Liver (tissue), 9 donors: ENCODE data around the gene HSPB2. TPM values are rescaled to one million over a fixed set of nuclear protein-coding genes. Genes with fewer than 3 reads are reported as not detected.
A peak's percentile ranks its signal among the peaks of the same experiment; 100 is the strongest.

ENCODE experiments used
- DNase-seq: peaks from one replicate; pipeline ENCODE4 v3.0.0-alpha.2; 2017; ENCODE audit warnings: low spot score
- H3K27ac ChIP-seq, 2 donors: one replicate each; pipeline ENCODE4 v1.7.0; 2013; ENCODE audit warnings: inconsistent platforms in 2 of 2, low read length in 2 of 2, control low read depth in 1 of 2, low read depth in 1 of 2, mild to moderate bottlenecking in 1 of 2
- H3K27me3 ChIP-seq, 4 donors: one replicate each; pipeline versions ENCODE4 v1.6.1 to v1.7.0; 2013; ENCODE audit warnings: low read length in 3 of 4, inconsistent platforms in 1 of 4, mild to moderate bottlenecking in 1 of 4, moderate library complexity in 1 of 4; ENCODE audit not compliant: control insufficient read depth in 4 of 4, insufficient read depth in 4 of 4
- H3K36me3 ChIP-seq, 4 donors: one replicate each; pipeline versions ENCODE4 v1.6.1 to v1.7.0; 2013; ENCODE audit warnings: low read length in 3 of 4, mild to moderate bottlenecking in 3 of 4, low read depth in 1 of 4, moderate library complexity in 1 of 4; ENCODE audit not compliant: control insufficient read depth in 4 of 4, insufficient read depth in 3 of 4
- H3K4me1 ChIP-seq, 4 donors: one replicate each; pipeline versions ENCODE4 v1.6.1 to v1.7.0; 2013; ENCODE audit warnings: low read length in 3 of 4, mild to moderate bottlenecking in 3 of 4, moderate library complexity in 1 of 4; ENCODE audit not compliant: control insufficient read depth in 4 of 4, insufficient read depth in 4 of 4
- H3K4me3 ChIP-seq, 3 donors: one replicate each; pipeline versions ENCODE4 v1.6.1 to v1.7.0; 2013; ENCODE audit warnings: low read length in 3 of 3, control low read depth in 1 of 3, low read depth in 1 of 3, mild to moderate bottlenecking in 1 of 3
- H3K9ac ChIP-seq, 2 donors: one replicate each; pipeline ENCODE4 v1.7.0; 2013; ENCODE audit warnings: low read length in 2 of 2, mild to moderate bottlenecking in 2 of 2, moderate library complexity in 2 of 2, control low read depth in 1 of 2, low read depth in 1 of 2
- H3K9me3 ChIP-seq, 4 donors: one replicate each; pipeline versions ENCODE4 v1.6.1 to v1.7.0; 2013; ENCODE audit warnings: low read length in 3 of 4; ENCODE audit not compliant: control insufficient read depth in 4 of 4
- CTCF ChIP-seq: fragments of 150-350 bp; IDR thresholded peaks from 2 replicates; pipeline ENCODE4 v1.5.1; 2017; ENCODE audit warnings: improper control_type of control experiment, low read depth, low read length; ENCODE audit not compliant: missing input control
- FOXA1 ChIP-seq: IDR thresholded peaks from 2 replicates; pipeline ENCODE4 v1.6.1; 2016; ENCODE audit warnings: antibody characterized with exemption
- FOXA2 ChIP-seq: IDR thresholded peaks from 2 replicates; pipeline ENCODE4 v1.6.1; 2016; ENCODE audit warnings: antibody characterized with exemption
- GABPA ChIP-seq, 2 donors: IDR thresholded peaks in 1 of 2; conservative IDR thresholded peaks in 1 of 2; 2 replicates each; pipeline ENCODE4 v1.6.1; 2016; ENCODE audit warnings: antibody characterized with exemption in 2 of 2, mild to moderate bottlenecking in 1 of 2, moderate library complexity in 1 of 2
- HNF4G ChIP-seq: IDR thresholded peaks from 2 replicates; pipeline ENCODE4 v1.6.1; 2016; ENCODE audit warnings: antibody characterized with exemption
- JUND ChIP-seq, 2 donors: IDR thresholded peaks; 2 replicates each; pipeline ENCODE4 v1.6.1; 2016; ENCODE audit warnings: antibody characterized with exemption in 2 of 2
- RAD21 ChIP-seq, 2 donors: IDR thresholded peaks; 2 replicates each; pipeline ENCODE4 v1.6.1; 2016; ENCODE audit warnings: antibody characterized with exemption in 2 of 2, mild to moderate bottlenecking in 2 of 2
- REST ChIP-seq: IDR thresholded peaks from 2 replicates; pipeline ENCODE4 v1.6.1; 2016; ENCODE audit warnings: antibody characterized with exemption, mild to moderate bottlenecking
- SP1 ChIP-seq: IDR thresholded peaks from 2 replicates; pipeline ENCODE4 v1.6.1; 2018; ENCODE audit warnings: antibody characterized with exemption, mild to moderate bottlenecking
- TAF1 ChIP-seq: conservative IDR thresholded peaks from 2 replicates; pipeline ENCODE4 v1.6.1; 2016; ENCODE audit warnings: antibody characterized with exemption, mild to moderate bottlenecking
- YY1 ChIP-seq: IDR thresholded peaks from 2 replicates; pipeline ENCODE4 v1.6.1; 2016; ENCODE audit warnings: antibody characterized with exemption, mild to moderate bottlenecking
- ZBTB33 ChIP-seq: IDR thresholded peaks from 2 replicates; pipeline ENCODE4 v1.6.1; 2016; ENCODE audit warnings: antibody characterized with exemption
- WGBS: extraction: QIAGEN DNeasy Blood & Tissue Kit; methylation state at CpG from one replicate; pipeline ENCODE4 v1.1.7; 2013; 5-methylcytosine and 5-hydroxymethylcytosine counted together
- polyA plus RNA-seq, 2 donors: library from polyadenylated mRNA; stranded (reverse) in 1 of 2; unstranded in 1 of 2; fragments of 200-250 nt in 1 of 2; fragments of >200 nt in 1 of 2; fragmentation: Nextera tagmentation in 1 of 2; extraction: Ambion mirVana in 1 of 2; gene quantifications; one replicate each; pipeline versions ENCODE4 v1.2.1 to v1.2.3, GENCODE V29; 2013 to 2015
- total RNA-seq, 2 donors: library from RNA; depleted of rRNA; stranded (reverse); fragments of >200 nt; gene quantifications; one replicate each; pipeline ENCODE4 v1.2.3, GENCODE V29; 2014
- TF ChIP-seq, protein P1 (sequence below): IDR thresholded peaks from 2 replicates; pipeline ENCODE4 v1.6.1; 2016; ENCODE audit warnings: antibody characterized with exemption
- TF ChIP-seq, protein P2 (sequence below): IDR thresholded peaks from 2 replicates; pipeline ENCODE4 v1.6.1; 2016; ENCODE audit warnings: antibody characterized with exemption
- donor health status: healthy.
- donor health status: healthy.
- donor health status: healthy.
- donor health status: healthy.
- donor health status: healthy.

Gene HSPB2
- total and polyA plus RNA-seq, 4 donors = 0.14 to 0.85 (median 0.61) TPM; not detected in 1

DNA sequence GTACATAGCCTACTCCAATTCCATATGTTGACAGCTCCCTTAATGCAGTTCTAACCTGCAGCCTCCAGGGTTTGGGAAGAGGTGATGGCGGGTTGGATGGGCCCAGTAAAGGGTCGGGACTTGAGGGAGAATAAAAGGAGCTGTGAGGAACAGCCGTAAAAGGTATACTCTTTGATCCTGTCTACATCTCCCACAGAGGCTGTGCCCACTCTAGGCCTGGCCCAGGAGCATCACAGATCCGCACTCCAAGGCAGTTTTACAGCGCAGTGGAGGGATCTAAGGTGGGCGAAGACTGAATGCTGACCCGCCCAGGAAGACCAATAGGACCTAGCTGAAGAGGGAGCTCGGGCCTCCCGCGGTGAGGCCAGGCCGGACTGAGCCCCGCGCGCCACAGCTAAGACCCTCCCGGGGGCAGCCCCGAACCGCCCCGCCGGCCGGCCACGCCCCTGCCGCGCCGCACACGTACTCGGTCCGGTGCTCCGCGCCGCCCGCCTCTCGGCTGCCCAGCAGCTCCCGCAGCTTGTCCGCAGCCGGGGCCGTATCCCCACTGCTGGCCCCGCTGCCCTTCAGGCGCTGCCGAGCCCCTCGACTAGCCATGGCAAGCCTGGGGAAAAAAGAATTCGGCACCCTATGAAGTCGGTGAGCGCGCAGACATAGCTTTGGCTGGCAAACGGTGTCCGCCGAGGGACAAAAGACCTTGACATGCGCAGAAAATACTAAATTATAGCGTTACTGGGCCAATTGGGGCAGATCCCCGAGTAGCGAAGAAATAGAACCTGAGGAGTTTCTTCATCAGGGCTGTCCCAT, 41.4 kb upstream of the HSPB2 start, which contains the start of gene ALG9:
Gene ALG9 (minus strand): TSS at position 696 of the 807 bp plus-strand sequence. CDS start 99 bp downstream, at position 597.
- peak within 1 kb of the TSS; percentile 80 to 94 (median 84) for H3K4me3 ChIP-seq
- peaks cover 0 to 17% (median 13%) of the 10 kb centered on the region in 4 donors for H3K4me1 ChIP-seq
- WGBS = under 1% methylated on average over 51 of the region's 51 CpGs
- H3K27ac ChIP-seq = peak within 1 kb of the TSS; percentile 59 to 95
- H3K9ac ChIP-seq = peak within 1 kb of the TSS; percentile 61 to 84
- H3K27me3 ChIP-seq = no peaks in the 10 kb centered on the region
- peak; percentile 92 for DNase-seq
- TF ChIP-seq GABPA (IDR thresholded peaks at IDR 0.05 in 1 of 2, conservative IDR thresholded peaks at IDR 0.05 in 1 of 2) (peak in 1 of 2 donors; percentile 50), CTCF (peak; percentile 10), YY1 (peak; percentile 85), HNF4G (no peak), SP1 (no peak), FOXA1 (no peak), RAD21 (IDR thresholded peaks at IDR 0.05) (peak in 1 of 2 donors; percentile 36), FOXA2 (no peak), TAF1 (no peak), JUND (IDR thresholded peaks at IDR 0.05) (no peak), ZBTB33 (peak; percentile 79), REST (peak; percentile 57)
- TF ChIP-seq, protein P1, sequence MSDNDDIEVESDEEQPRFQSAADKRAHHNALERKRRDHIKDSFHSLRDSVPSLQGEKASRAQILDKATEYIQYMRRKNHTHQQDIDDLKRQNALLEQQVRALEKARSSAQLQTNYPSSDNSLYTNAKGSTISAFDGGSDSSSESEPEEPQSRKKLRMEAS = peak; percentile 53
- TF ChIP-seq, protein P2, sequence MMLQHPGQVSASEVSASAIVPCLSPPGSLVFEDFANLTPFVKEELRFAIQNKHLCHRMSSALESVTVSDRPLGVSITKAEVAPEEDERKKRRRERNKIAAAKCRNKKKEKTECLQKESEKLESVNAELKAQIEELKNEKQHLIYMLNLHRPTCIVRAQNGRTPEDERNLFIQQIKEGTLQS = no peak
- H3K9me3 ChIP-seq = no peaks in the 10 kb centered on the region
- H3K36me3 ChIP-seq = peaks cover 5 to 20% (median 11%) of the 10 kb centered on the region in 4 donors
